CD4-positive, alpha-beta T cell treated with Interleukin-6 at 100 ng/mL for 8 hours (primary cell): ENCODE data around the gene LCN6.
"Not testable (repeated sequence)": the region's sequence is repeated elsewhere in the genome, so short reads cannot be mapped to it uniquely, and the experiment has no call there.

ENCODE experiments used
- DNase-seq: peaks from one replicate; pipeline ENCODE4 v3.0.0-alpha.2; 2020; ENCODE audit warnings: mixed read lengths, low spot score

Gene LCN6

GRCh38 chr9:136709454-136710109 is 38.7 kb downstream of the LCN6 start:
- no peak for DNase-seq

DNA sequence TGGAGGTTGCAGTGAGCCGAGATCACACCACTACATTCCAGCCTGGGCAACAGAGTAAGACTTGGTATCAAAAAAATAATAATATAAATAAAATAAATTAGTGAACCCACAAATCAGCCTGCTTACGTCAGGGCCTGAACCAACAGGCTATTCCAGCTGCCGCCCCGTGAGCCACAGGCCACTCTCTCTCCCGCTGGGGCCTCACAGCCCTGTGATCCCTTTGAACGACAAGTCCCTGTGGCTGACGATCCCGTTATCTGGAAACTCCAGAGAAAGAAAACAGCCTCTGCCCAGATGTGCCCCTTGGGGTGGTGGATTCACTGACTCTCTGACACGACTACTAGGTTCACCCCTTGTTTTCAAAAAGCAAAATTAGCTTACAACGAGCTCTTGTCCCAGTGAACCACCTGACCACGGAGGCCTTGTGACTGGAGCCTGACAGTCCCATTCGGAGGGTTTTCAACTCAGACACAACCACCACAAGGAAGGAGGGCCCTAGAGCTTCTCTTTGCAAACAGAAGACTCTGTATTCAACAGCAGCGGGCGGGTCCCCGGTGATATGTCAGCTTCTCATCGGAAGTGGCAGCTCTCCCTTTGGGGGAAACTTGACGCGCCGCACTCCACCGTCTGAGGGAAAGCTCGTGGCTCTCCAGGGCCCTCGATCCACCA is 40.3 kb downstream of the LCN6 start:
- no peak for DNase-seq

DNA sequence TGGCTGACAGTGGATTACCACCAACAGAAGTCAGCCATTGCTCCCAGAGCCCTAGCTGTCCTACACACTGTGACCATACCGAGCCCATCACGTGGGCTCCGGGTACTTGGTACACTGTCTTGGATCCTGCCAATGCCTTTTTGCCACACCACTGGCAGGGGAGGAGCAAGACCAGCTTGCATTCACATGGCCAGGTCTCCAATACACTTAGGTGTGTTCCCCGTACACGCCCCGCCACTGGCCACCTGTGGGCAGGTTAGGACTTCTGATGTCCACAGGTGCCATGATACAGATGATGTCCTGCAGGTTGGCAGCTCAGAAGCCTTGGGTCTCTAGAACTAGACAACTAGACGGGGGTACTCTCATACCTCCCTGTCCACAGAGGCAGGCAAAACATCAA is 41.3 kb downstream of the LCN6 start:
- no peak for DNase-seq

DNA sequence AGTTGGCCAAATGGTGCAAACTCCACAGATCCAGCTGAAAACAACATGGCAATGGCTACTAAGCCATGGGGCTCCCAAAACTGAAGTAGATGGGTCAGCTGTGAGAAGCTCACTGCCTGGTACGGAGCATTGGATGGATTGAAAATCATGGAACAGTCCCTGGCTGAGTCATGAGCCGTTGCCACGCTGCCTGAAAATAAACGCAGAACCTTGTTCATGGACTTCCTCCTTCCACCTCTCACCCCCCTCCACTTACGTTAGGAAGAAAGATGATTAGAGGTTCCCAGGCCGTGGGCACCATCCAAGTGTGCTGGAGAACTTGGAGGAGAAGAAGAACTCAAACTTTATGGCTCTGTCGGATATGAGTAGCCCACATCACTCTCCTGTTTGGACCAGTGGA is 42.8 kb downstream of the LCN6 start:
- DNase-seq: no peak

DNA sequence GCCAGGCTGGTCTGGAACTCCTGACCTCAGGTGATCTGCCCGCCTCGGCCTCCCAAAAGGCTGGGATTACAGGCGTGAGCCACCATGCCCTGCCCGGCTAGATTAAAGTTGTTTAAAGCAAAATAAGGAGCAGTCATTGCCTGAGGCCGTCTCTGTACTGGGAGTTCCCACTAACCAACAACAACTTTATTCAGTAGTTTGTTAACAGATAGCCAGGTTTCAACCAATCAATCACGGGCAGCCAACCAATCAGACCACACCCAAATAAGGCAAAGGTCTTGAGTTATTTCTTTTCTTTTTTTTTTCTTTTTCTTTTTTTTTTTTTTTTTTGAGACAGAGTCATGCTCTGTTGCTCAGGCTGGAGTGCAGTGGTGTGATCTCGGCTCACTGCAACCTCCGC is 43.6 kb downstream of the LCN6 start:
- DNase-seq: not testable (repeated sequence)

- DNase-seq: no peak
Observed at GRCh38 chr9:136703276-136703860, 45.0 kb downstream of the LCN6 start.

GRCh38 chr9:136701668-136702053 is 46.7 kb downstream of the LCN6 start:
- no peak for DNase-seq

DNA sequence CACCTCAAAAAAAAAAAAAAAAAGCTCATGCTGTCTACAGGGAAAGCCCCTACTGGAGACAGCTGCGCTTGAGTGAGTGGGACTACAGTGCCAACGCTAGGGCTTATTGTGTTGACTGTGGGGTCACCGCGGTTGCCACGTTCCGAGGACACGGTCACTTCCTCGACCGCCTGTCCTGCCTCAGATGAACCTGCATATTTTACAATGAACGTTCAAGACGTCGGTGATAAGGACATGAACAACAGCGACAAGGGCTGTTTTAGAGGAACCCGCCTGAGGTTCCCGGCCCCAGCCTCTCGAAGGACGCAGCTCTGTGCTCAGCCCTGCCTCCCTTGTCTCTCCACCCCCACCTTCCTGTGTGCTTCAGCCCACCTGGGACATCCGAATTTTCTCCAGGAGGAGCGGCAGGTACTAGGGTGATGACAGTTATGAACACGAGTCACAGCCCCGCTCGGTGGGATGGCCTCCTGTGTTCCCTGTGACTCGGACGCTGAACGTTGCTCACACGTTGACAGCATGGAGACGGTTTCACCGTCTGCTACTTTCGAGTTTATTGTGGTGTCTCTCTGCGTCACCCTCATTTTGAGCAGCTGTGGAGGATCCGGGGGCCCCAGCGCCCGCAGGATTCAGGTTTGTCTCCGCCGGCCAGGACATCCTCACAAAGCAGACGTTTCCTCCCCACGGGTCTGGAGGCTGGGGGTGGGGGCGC is 47.2 kb downstream of the LCN6 start:
- no peak for DNase-seq

- no peak for DNase-seq
Observed at GRCh38 chr9:136700304-136700703, 48.0 kb downstream of the LCN6 start.

- no peak for DNase-seq
Observed at GRCh38 chr9:136698635-136699246, 49.6 kb downstream of the LCN6 start.

- no peak for DNase-seq
Observed at GRCh38 chr9:136697821-136698526, 50.4 kb downstream of the LCN6 start.

DNA sequence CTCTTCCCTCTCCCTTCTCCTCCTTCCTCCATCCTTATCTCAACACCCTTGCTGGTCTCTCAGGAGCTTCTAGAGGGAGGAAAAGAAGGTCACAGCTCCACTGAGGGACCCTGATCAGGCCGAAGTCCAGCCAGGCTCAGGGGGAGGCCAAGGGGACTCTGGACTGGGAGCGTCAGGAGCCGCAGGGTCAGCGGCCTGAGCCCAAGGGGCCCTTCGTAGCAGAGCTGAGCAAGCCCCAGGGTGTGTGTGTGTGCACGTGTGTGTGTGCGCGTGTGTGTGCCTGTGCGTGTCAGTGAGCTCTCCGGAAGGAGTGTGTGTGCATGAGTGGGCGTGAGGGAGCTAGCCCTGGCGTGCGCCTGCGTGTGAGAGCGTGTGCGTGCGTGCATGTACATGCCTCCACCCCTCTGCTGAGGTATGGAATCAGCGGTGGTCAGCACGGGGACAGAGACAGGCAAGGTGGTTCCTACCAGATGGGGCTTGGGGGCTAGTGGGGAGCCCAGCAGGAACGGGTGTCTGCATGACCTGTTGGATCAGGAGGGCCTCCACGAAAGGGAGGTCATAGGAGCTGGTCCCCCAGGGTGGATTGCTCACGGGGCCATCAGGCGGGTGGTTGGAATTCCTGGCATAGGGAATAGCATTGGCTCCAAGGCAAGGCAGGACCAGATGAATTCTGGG is 51.0 kb downstream of the LCN6 start:
- DNase-seq: no peak

DNA sequence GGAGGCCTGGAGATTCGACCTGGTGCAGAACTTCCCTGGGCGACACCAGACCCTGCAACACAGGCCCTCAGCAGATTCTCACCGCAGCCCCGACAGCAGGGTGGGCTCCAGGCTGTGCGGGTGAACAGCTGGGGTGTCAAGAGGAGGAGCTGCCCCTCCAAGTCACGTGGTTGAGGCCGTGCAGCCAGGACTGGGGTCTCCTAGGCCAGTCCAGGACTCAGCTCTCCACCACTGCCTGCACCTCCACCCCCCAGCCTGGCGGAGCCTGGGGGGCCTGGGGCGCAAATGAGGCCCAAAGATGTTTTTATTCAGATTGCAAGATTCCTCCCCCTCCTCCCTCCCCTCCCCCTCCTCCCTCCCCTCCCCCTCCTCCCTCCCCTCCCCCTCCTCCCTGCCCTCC is 51.8 kb downstream of the LCN6 start:
- no peak for DNase-seq

DNA sequence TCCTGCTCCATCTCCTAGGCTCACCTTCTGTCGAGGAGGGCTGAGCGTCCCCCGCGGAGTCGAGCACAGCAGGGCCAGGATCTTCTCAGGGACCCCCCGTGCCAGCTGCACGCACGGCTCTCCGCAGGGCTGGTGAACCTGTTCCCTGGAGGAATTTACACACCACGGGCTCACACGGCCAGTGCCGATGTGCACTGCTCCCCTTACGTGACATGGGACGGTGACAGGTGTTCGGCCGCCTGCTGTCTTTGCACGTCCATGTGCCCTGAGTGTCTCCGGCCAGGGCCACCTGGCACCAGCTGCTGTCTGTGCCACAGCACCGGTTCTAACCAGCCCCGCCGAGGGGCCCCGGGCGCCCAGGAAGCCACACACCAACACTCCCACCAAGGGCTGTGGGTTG is 52.4 kb downstream of the LCN6 start:
- DNase-seq: no peak

DNA sequence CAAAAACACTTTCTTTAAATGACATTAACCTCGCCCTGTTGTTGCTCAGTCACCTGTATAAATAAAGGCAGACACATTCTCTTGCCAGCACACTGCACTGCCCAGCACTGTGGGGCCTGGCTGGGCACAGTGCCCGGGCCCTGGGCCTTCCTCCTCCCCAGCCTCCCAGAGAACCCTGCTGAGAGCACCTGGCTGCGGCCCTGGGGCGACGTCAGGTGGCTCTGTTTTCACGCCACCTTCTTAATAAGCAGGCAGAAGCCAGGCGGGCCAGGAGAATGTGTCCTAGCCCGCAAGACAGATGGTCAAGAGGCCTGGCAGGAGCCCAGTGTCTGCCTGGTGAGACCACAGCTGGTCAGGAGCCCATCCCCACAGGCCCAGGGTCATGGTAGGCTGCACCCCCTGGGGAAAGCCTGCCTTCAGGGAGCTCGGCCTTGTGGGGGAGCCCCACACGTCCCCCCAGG is 52.9 kb downstream of the LCN6 start:
- DNase-seq: no peak

GRCh38 chr9:136694872-136695247 is 53.5 kb downstream of the LCN6 start:
- DNase-seq: no peak

DNA sequence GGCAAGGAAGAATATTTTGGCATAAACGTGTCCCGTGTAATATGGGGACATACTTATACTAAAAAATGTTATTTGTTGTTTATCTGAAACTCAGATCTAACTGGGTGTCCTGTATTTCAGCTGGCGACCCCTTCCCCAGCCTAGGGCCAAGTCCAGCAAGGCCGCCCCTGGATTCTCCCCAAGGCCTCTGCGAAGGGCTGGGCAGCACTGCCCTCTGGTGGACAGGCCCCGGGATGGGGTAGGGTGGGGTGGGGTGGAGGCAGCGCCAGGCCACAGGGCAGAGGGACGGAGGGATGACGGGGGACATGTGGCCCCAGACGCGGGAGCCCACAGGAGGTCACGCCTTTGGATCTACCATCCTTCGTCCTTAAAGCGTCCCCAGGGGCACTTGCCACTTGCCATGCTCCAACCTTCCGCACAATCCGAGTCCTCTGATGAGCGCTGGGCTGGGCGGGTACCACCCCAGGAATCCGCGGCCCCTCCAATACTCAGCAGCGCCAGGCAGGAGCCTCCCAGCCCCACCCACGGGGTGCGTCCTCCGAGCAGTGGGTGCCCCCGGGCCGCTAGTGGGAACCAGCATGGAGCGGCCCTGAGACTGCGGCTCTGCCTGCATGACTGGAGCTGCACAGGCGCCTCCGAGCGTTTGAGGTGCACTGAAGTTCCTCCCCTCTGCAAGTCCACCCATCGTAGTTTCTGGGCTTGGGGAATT is 54.0 kb downstream of the LCN6 start:
- no peak for DNase-seq
